ENCODE results near the gene TSNAX.

The TSNAX gene

GRCh38 chr1:231605149-231606100 is 77.0 kb downstream of the TSNAX start:
- Histone ChIP-seq H3K4me3 (ENCODE audit: low read length) (no peak overlapping the region), H3K9me3 (ENCODE audit: control insufficient read depth, low read depth, low read length) (no peaks in the 10 kb centered on the region), H3K4me1 (ENCODE audit: control insufficient read depth, low read depth, low read length) (no peaks in the 10 kb centered on the region), H3K27ac (ENCODE audit: low read length) (no peak overlapping the region), H3K36me3 (ENCODE audit: control insufficient read depth, low read depth, low read length) (no peaks in the 10 kb centered on the region), H3K9ac (ENCODE audit: low read length) (no peak overlapping the region), H3K27me3 (ENCODE audit: control insufficient read depth, insufficient read depth, low read length) (peaks cover 5% of the 10 kb centered on the region)

GRCh38 chr1:231606712-231607111 is 78.2 kb downstream of the TSNAX start:
- H3K9me3 ChIP-seq (ENCODE audit: control insufficient read depth, low read depth, low read length) = no peaks in the 10 kb centered on the region
- H3K4me3 ChIP-seq (ENCODE audit: low read length) = no peak overlapping the region
- H3K9ac ChIP-seq (ENCODE audit: low read length) = no peak overlapping the region
- H3K36me3 ChIP-seq (ENCODE audit: control insufficient read depth, low read depth, low read length) = no peaks in the 10 kb centered on the region
- no peak overlapping the region for H3K27ac ChIP-seq (ENCODE audit: low read length)
- H3K27me3 ChIP-seq (ENCODE audit: control insufficient read depth, insufficient read depth, low read length) = peaks cover 11% of the 10 kb centered on the region
- no peaks in the 10 kb centered on the region for H3K4me1 ChIP-seq (ENCODE audit: control insufficient read depth, low read depth, low read length)

GRCh38 chr1:231610388-231610787 is 81.9 kb downstream of the TSNAX start:
- H3K4me3 ChIP-seq (ENCODE audit: low read length) = no peak overlapping the region
- H3K27ac ChIP-seq (ENCODE audit: low read length) = no peak overlapping the region
- H3K9me3 ChIP-seq (ENCODE audit: control insufficient read depth, low read depth, low read length) = no peaks in the 10 kb centered on the region
- no peaks in the 10 kb centered on the region for H3K36me3 ChIP-seq (ENCODE audit: control insufficient read depth, low read depth, low read length)
- H3K9ac ChIP-seq (ENCODE audit: low read length) = no peak overlapping the region
- H3K27me3 ChIP-seq (ENCODE audit: control insufficient read depth, insufficient read depth, low read length) = peaks cover 9% of the 10 kb centered on the region
- no peaks in the 10 kb centered on the region for H3K4me1 ChIP-seq (ENCODE audit: control insufficient read depth, low read depth, low read length)

GRCh38 chr1:231611111-231611510 is 82.6 kb downstream of the TSNAX start:
- Histone ChIP-seq H3K27me3 (ENCODE audit: control insufficient read depth, insufficient read depth, low read length) (peaks cover 9% of the 10 kb centered on the region), H3K9ac (ENCODE audit: low read length) (no peak overlapping the region), H3K36me3 (ENCODE audit: control insufficient read depth, low read depth, low read length) (no peaks in the 10 kb centered on the region), H3K27ac (ENCODE audit: low read length) (no peak overlapping the region), H3K4me3 (ENCODE audit: low read length) (no peak overlapping the region), H3K4me1 (ENCODE audit: control insufficient read depth, low read depth, low read length) (no peaks in the 10 kb centered on the region), H3K9me3 (ENCODE audit: control insufficient read depth, low read depth, low read length) (no peaks in the 10 kb centered on the region)

GRCh38 chr1:231611851-231612250 is 83.4 kb downstream of the TSNAX start:
- H3K4me3 ChIP-seq (ENCODE audit: low read length) = no peak overlapping the region
- no peaks in the 10 kb centered on the region for H3K4me1 ChIP-seq (ENCODE audit: control insufficient read depth, low read depth, low read length)
- H3K27me3 ChIP-seq (ENCODE audit: control insufficient read depth, insufficient read depth, low read length) = peaks cover 9% of the 10 kb centered on the region
- no peak overlapping the region for H3K27ac ChIP-seq (ENCODE audit: low read length)
- no peak overlapping the region for H3K9ac ChIP-seq (ENCODE audit: low read length)
- no peaks in the 10 kb centered on the region for H3K9me3 ChIP-seq (ENCODE audit: control insufficient read depth, low read depth, low read length)
- no peaks in the 10 kb centered on the region for H3K36me3 ChIP-seq (ENCODE audit: control insufficient read depth, low read depth, low read length)

- no peaks in the 10 kb centered on the region for H3K9me3 ChIP-seq (ENCODE audit: control insufficient read depth, low read depth, low read length)
- no peaks in the 10 kb centered on the region for H3K36me3 ChIP-seq (ENCODE audit: control insufficient read depth, low read depth, low read length)
- peaks cover 9% of the 10 kb centered on the region for H3K27me3 ChIP-seq (ENCODE audit: control insufficient read depth, insufficient read depth, low read length)
- H3K27ac ChIP-seq (ENCODE audit: low read length) = no peak overlapping the region
- H3K4me3 ChIP-seq (ENCODE audit: low read length) = no peak overlapping the region
- no peak overlapping the region for H3K9ac ChIP-seq (ENCODE audit: low read length)
- no peaks in the 10 kb centered on the region for H3K4me1 ChIP-seq (ENCODE audit: control insufficient read depth, low read depth, low read length)
Observed at GRCh38 chr1:231612393-231613089, 84.1 kb downstream of the TSNAX start.

- Histone ChIP-seq H3K9me3 (ENCODE audit: control insufficient read depth, low read depth, low read length) (no peaks in the 10 kb centered on the region), H3K36me3 (ENCODE audit: control insufficient read depth, low read depth, low read length) (no peaks in the 10 kb centered on the region), H3K9ac (ENCODE audit: low read length) (no peak overlapping the region), H3K27ac (ENCODE audit: low read length) (no peak overlapping the region), H3K4me3 (ENCODE audit: low read length) (no peak overlapping the region), H3K27me3 (ENCODE audit: control insufficient read depth, insufficient read depth, low read length) (peaks cover 9% of the 10 kb centered on the region), H3K4me1 (ENCODE audit: control insufficient read depth, low read depth, low read length) (no peaks in the 10 kb centered on the region)
Observed at GRCh38 chr1:231613419-231614349, 85.2 kb downstream of the TSNAX start.
